OCI-LY7 (cell line): Measurements from ENCODE around the gene COL6A5. TPM values are rescaled to one million over a fixed set of nuclear protein-coding genes. Genes with fewer than 3 reads are reported as not detected.
A peak's percentile ranks its signal among the peaks of the same experiment; 100 is the strongest.

ENCODE experiments used
- BruUV-seq: library from RNA; stranded (reverse); fragments of 400-500 nt; replicated peaks from 2 replicates; lab custom pipeline; 2021; lab: Mats Ljungman, UMichigan
- CTCF ChIA-PET: fragments of 300-600 bp; sonication (Branson Sonifier 250); formaldehyde crosslinking; loops from one replicate; lab custom pipeline; 2022; ENCODE audit warnings: antibody characterized with exemption; ENCODE audit not compliant: unreplicated experiment; lab: Charles Lee
- POLR2A ChIA-PET: fragments of 300-600 bp; sonication (Branson Sonifier 250); formaldehyde crosslinking; loops from one replicate; lab custom pipeline; 2022; ENCODE audit warnings: antibody characterized with exemption; lab: Charles Lee
- DNase-seq: peaks from one replicate; pipeline ENCODE4 v3.0.0-alpha.2; 2015; ENCODE audit warnings: low spot score
- H2AFZ ChIP-seq: fragments of 200-600 bp; sonication (generic), shearing (Covaris generic); 2 replicates; pipeline ENCODE4 v1.6.1; 2014; ENCODE audit warnings: mild to moderate bottlenecking, antibody characterized with exemption, low read length, moderate library complexity
- H3K27ac ChIP-seq: fragments of 200-600 bp; sonication (generic); 2 replicates; pipeline ENCODE4 v1.5.1; 2014; ENCODE audit warnings: mixed run types, low read depth, mild to moderate bottlenecking, moderate library complexity, low read length, inconsistent platforms; ENCODE audit not compliant: poor library complexity, severe bottlenecking
- H3K36me3 ChIP-seq: fragments of 200-600 bp; sonication (generic); 2 replicates; pipeline ENCODE4 v1.6.1; 2014; ENCODE audit warnings: mild to moderate bottlenecking, antibody characterized with exemption, low read length, moderate library complexity, mixed read lengths; ENCODE audit not compliant: insufficient read depth
- H3K4me1 ChIP-seq: fragments of 200-600 bp; sonication (generic); 2 replicates; pipeline ENCODE4 v1.5.1; 2014; ENCODE audit warnings: mild to moderate bottlenecking, low read length; ENCODE audit not compliant: insufficient read depth, poor library complexity, severe bottlenecking
- H3K4me2 ChIP-seq: fragments of 200-600 bp; sonication (generic); 2 replicates; pipeline ENCODE4 v1.6.1; 2014; ENCODE audit warnings: mild to moderate bottlenecking, low read length
- H3K4me3 ChIP-seq: fragments of 200-600 bp; sonication (generic); 2 replicates; pipeline ENCODE4 v1.5.1; 2014; ENCODE audit warnings: mild to moderate bottlenecking, low read depth, low read length; ENCODE audit not compliant: poor library complexity, severe bottlenecking
- H3K79me2 ChIP-seq: fragments of 200-600 bp; sonication (generic); 2 replicates; pipeline ENCODE4 v1.6.1; 2016; ENCODE audit warnings: low read depth, mild to moderate bottlenecking, low read length, moderate library complexity, mixed read lengths; ENCODE audit not compliant: insufficient read depth
- H3K9me2 ChIP-seq: fragments of 200-600 bp; sonication (generic); 2 replicates; pipeline ENCODE4 v1.6.1; 2016; ENCODE audit warnings: mild to moderate bottlenecking, low read length, mixed read lengths; ENCODE audit not compliant: insufficient read depth
- H3K9me3 ChIP-seq: fragments of 200-600 bp; sonication (generic); 2 replicates; pipeline ENCODE4 v1.6.1; 2014; ENCODE audit warnings: mild to moderate bottlenecking, mixed run types, low read length, mixed read lengths
- H4K20me1 ChIP-seq: fragments of 200-600 bp; sonication (generic); 2 replicates; pipeline ENCODE4 v1.6.1; 2014; ENCODE audit warnings: mild to moderate bottlenecking, antibody characterized with exemption, low read length, moderate library complexity, mixed read lengths; ENCODE audit not compliant: insufficient read depth
- CTCF ChIP-seq: fragments of 200-600 bp; sonication (generic); conservative IDR thresholded peaks from 2 replicates; pipeline ENCODE4 v1.5.1; 2014; ENCODE audit warnings: mild to moderate bottlenecking, antibody characterized with exemption, low read length, moderate library complexity, mixed read lengths
- EZH2phosphoT487 ChIP-seq: fragments of 200-600 bp; sonication (generic); IDR thresholded peaks from 2 replicates; pipeline ENCODE4 v1.6.1; 2018; ENCODE audit warnings: low read depth, borderline replicate concordance, mild to moderate bottlenecking, mixed run types, antibody characterized with exemption, low read length, moderate library complexity, mixed read lengths
- intact Hi-C: fragments of 100-400 bp; cut with micrococcal nuclease; formaldehyde crosslinking; loops from one replicate; pipeline ENCODE4 v1.10.0; 2022; ENCODE audit not compliant: unreplicated experiment
- total RNA-seq, 2 experiments: library from RNA; depleted of rRNA in 1 of 2; stranded (reverse); fragments of >200 nt in 1 of 2; shearing (Covaris generic) in 1 of 2; gene quantifications; 2 replicates each; pipeline ENCODE4 v1.2.3, GENCODE V29; 2014 to 2022

The COL6A5 gene
- total RNA-seq, 2 experiments from 2014 or later: not detected

- H3K4me3 ChIP-seq: no peak overlapping the region
- no peak for DNase-seq
- ChIA-PET POLR2A (interaction anchor here (1.0 kb wide), 1 partner anchor 11 kb away, joined by 3 read pairs; no protein-coding TSS in a partner anchor), CTCF (no interaction called here)
- H2AFZ ChIP-seq: no peak overlapping the region
- BruUV-seq: no TSS peak
- intact Hi-C loops: no loop called here
- H3K79me2 ChIP-seq: no peaks in the 10 kb centered on the region
- H4K20me1 ChIP-seq: no peaks in the 10 kb centered on the region
- no peaks in the 10 kb centered on the region for H3K9me2 ChIP-seq
- H3K4me2 ChIP-seq: no peak overlapping the region
- H3K36me3 ChIP-seq: no peaks in the 10 kb centered on the region
- no peak for TF ChIP-seq EZH2phosphoT487
- 0 out of 2 replicates have a peak, but pooled peaks have one; percentile 27 for TF ChIP-seq CTCF
- no peaks in the 10 kb centered on the region for H3K9me3 ChIP-seq
- no peak overlapping the region for H3K27ac ChIP-seq
- no peaks in the 10 kb centered on the region for H3K4me1 ChIP-seq
Observed at GRCh38 chr3:130480736-130481135, 135.3 kb downstream of the COL6A5 start.

GRCh38 chr3:130488288-130488687 is 142.8 kb downstream of the COL6A5 start:
- H3K4me3 ChIP-seq: no peak overlapping the region
- no peak for DNase-seq
- H3K27ac ChIP-seq: no peak overlapping the region
- no peaks in the 10 kb centered on the region for H3K4me1 ChIP-seq
- TF ChIP-seq EZH2phosphoT487 (no peak), CTCF (no peak)
- H3K9me2 ChIP-seq: no peaks in the 10 kb centered on the region
- H3K4me2 ChIP-seq: no peak overlapping the region
- no peak overlapping the region for H2AFZ ChIP-seq
- intact Hi-C loops: no loop called here
- H3K36me3 ChIP-seq: no peaks in the 10 kb centered on the region
- H4K20me1 ChIP-seq: no peaks in the 10 kb centered on the region
- CTCF ChIA-PET: no interaction called here
- POLR2A ChIA-PET: interaction anchor here (0.7 kb wide), 1 partner anchor 161 kb away, joined by 3 read pairs; no protein-coding TSS in a partner anchor
- H3K79me2 ChIP-seq: no peaks in the 10 kb centered on the region
- no peaks in the 10 kb centered on the region for H3K9me3 ChIP-seq
- no TSS peak for BruUV-seq

GRCh38 chr3:130488769-130489450 is 143.4 kb downstream of the COL6A5 start:
- CTCF ChIA-PET: no interaction called here
- DNase-seq: no peak
- Histone ChIP-seq H3K4me3 (no peak overlapping the region), H3K79me2 (no peaks in the 10 kb centered on the region), H3K36me3 (no peaks in the 10 kb centered on the region), H4K20me1 (no peaks in the 10 kb centered on the region), H3K4me2 (no peak overlapping the region), H3K27ac (no peak overlapping the region), H3K9me3 (no peaks in the 10 kb centered on the region), H3K4me1 (no peaks in the 10 kb centered on the region), H3K9me2 (no peaks in the 10 kb centered on the region), H2AFZ (no peak overlapping the region)
- no TSS peak for BruUV-seq
- intact Hi-C loops: no loop called here
- no peak for TF ChIP-seq CTCF
- TF ChIP-seq EZH2phosphoT487: no peak
- POLR2A ChIA-PET: no interaction called here
